ENCODE measurements around the gene KRT73.

DNA sequence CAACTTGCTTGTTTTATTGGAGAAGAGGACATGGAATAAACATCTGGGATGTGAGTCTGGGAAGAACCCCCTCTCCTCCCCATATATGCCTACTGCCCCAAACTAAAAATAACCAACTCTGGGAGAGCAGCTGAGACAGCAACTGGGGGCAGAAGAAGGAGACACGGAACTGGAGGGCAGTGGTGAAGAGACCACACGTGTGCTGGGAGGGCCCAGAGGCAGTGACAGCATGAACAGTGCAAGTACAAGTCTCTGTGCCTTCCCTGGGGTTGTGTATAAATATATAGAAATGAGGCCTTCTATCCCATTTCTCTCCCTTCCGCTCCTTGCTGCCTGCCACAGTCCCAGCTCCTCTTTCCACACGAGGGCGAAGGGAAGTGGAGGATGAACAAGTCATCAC, 4.0 kb upstream of the KRT73 start:
- TF ChIP-seq, protein P1, sequence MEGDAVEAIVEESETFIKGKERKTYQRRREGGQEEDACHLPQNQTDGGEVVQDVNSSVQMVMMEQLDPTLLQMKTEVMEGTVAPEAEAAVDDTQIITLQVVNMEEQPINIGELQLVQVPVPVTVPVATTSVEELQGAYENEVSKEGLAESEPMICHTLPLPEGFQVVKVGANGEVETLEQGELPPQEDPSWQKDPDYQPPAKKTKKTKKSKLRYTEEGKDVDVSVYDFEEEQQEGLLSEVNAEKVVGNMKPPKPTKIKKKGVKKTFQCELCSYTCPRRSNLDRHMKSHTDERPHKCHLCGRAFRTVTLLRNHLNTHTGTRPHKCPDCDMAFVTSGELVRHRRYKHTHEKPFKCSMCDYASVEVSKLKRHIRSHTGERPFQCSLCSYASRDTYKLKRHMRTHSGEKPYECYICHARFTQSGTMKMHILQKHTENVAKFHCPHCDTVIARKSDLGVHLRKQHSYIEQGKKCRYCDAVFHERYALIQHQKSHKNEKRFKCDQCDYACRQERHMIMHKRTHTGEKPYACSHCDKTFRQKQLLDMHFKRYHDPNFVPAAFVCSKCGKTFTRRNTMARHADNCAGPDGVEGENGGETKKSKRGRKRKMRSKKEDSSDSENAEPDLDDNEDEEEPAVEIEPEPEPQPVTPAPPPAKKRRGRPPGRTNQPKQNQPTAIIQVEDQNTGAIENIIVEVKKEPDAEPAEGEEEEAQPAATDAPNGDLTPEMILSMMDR (IDR thresholded peaks at IDR 0.05; ENCODE audit: low read depth, low read length, missing input control), result no peak
- TF ChIP-seq YY1 (IDR thresholded peaks at IDR 0.05), result no peak
- TF ChIP-seq MAX (IDR thresholded peaks at IDR 0.05), result no peak
- no peak for TF ChIP-seq EGR1 (IDR thresholded peaks at IDR 0.05; ENCODE audit: low read depth in 2 of 2)
- no peak for TF ChIP-seq JUND (IDR thresholded peaks at IDR 0.05)
- no peak for TF ChIP-seq FOXA1 (IDR thresholded peaks at IDR 0.05)
- TF ChIP-seq RAD21 (IDR thresholded peaks at IDR 0.05), result no peak
- TF ChIP-seq GABPA (IDR thresholded peaks at IDR 0.05 in 1 of 2, conservative IDR thresholded peaks at IDR 0.05 in 1 of 2), result no peak
- TF ChIP-seq SP1 (IDR thresholded peaks at IDR 0.05), result no peak
- no peak for TF ChIP-seq ZBTB33 (IDR thresholded peaks at IDR 0.05)
- no peak for TF ChIP-seq RXRA (IDR thresholded peaks at IDR 0.05)
- TF ChIP-seq, protein P2, sequence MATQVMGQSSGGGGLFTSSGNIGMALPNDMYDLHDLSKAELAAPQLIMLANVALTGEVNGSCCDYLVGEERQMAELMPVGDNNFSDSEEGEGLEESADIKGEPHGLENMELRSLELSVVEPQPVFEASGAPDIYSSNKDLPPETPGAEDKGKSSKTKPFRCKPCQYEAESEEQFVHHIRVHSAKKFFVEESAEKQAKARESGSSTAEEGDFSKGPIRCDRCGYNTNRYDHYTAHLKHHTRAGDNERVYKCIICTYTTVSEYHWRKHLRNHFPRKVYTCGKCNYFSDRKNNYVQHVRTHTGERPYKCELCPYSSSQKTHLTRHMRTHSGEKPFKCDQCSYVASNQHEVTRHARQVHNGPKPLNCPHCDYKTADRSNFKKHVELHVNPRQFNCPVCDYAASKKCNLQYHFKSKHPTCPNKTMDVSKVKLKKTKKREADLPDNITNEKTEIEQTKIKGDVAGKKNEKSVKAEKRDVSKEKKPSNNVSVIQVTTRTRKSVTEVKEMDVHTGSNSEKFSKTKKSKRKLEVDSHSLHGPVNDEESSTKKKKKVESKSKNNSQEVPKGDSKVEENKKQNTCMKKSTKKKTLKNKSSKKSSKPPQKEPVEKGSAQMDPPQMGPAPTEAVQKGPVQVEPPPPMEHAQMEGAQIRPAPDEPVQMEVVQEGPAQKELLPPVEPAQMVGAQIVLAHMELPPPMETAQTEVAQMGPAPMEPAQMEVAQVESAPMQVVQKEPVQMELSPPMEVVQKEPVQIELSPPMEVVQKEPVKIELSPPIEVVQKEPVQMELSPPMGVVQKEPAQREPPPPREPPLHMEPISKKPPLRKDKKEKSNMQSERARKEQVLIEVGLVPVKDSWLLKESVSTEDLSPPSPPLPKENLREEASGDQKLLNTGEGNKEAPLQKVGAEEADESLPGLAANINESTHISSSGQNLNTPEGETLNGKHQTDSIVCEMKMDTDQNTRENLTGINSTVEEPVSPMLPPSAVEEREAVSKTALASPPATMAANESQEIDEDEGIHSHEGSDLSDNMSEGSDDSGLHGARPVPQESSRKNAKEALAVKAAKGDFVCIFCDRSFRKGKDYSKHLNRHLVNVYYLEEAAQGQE (IDR thresholded peaks at IDR 0.05), result no peak
- no peak for TF ChIP-seq FOXA2 (IDR thresholded peaks at IDR 0.05)
